ENCODE results near the gene LSM2.
"Not testable (repeated sequence)": the region's sequence is repeated elsewhere in the genome, so short reads cannot be mapped to it uniquely, and the experiment has no call there.

DNA sequence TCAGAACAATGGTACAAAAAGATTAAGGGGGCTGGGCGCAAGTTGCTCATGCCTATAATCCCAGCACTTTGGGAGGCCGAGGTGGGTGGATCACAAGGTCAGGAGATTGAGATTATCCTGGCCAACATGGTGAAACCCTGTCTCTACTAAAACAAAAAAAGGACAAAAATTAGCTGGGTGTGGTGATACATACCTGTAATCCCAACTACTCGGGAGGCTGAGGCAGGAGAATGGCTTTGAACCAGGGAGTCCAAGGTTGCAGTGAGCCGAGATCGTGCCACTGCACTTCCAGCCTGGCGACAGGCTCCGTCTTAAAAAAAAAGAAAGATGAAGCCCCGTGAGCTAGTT is 33.0 kb upstream of the LSM2 start:
- TF ChIP-seq, protein P1, sequence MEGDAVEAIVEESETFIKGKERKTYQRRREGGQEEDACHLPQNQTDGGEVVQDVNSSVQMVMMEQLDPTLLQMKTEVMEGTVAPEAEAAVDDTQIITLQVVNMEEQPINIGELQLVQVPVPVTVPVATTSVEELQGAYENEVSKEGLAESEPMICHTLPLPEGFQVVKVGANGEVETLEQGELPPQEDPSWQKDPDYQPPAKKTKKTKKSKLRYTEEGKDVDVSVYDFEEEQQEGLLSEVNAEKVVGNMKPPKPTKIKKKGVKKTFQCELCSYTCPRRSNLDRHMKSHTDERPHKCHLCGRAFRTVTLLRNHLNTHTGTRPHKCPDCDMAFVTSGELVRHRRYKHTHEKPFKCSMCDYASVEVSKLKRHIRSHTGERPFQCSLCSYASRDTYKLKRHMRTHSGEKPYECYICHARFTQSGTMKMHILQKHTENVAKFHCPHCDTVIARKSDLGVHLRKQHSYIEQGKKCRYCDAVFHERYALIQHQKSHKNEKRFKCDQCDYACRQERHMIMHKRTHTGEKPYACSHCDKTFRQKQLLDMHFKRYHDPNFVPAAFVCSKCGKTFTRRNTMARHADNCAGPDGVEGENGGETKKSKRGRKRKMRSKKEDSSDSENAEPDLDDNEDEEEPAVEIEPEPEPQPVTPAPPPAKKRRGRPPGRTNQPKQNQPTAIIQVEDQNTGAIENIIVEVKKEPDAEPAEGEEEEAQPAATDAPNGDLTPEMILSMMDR (IDR thresholded peaks at IDR 0.05; ENCODE audit: borderline replicate concordance, extremely low read depth, low read length, poor library complexity, severe bottlenecking) = not testable (repeated sequence)
- TF ChIP-seq EZH2 (IDR thresholded peaks at IDR 0.05; ENCODE audit: borderline replicate concordance, low read depth, low read length, severe bottlenecking) = not testable (repeated sequence)

Data from DND-41 (cell line).